HG02885 (cell line): ENCODE measurements around the gene TRPV2.

ENCODE experiments used
- ATAC-seq: cut with Tn5 transposase; IDR thresholded peaks from one replicate; pipeline ENCODE4 v1.9.1; 2021; ENCODE audit warnings: mild to moderate bottlenecking; ENCODE audit not compliant: unreplicated experiment, poor library complexity

The TRPV2 gene

DNA sequence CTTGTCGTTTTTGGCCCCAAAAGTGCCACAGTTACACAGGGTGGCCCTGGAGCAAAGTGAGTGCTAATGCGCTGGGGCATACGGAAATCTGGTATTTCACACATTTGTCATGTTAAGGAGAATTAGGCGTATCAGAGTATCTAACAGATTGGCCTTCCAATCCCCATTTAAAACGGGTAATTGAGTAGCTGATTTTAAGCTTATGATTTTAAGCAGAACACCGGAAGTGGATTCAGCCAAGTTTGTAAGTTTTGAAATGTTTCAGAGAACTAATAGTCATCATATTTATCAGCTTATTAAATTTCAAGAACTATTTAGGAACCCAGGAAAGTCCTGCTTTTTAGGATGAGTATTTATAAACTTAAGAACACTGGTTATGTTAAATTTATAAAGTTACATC, 57.2 kb downstream of the TRPV2 start:
- no peak for ATAC-seq

DNA sequence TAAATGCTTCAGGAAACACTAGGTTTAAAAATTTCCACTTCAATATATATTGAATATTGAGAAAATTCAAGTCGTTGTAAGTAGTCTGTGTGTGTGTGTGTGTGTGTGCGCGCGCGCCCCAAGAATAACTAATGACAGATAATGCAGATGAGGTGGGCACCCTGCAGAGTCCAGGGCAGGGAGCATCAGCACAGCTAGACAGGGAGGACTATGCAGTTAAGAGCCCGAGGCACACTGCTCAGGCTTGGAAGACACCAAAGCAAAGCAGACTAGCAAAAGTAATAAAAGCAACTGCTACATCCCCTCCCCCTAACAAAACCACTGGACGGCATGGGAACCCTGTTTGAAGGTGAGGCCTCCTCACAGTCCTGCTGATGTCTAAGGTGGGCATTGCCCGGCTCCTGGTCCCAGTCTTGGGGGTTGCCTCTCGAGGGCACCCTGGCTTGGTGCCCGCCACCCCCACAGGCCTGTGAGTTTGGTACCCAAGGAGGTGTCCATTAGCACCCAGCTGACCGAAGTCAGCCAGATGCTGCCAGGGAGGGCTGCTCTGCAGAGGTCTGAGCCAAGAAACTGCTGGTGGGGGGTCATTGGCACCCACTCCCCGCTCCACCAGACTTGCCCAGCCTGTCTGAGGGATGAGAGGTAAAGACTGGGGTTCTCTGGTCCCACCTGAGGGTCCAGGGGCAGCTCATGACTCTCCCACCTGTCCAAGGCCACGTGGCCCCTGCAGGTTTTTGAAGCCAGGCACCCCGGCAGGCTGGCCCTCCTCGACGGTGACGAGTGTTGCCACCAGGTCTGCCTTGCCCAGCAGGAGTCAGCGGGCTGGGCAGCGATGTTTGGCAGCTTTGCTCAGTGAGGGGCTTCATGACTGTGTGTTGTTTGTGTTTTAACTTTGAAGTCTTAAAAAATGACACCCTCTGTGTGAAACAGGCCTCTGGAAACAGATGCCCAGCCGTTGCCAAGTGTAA, 58.0 kb downstream of the TRPV2 start:
- ATAC-seq = no peak

DNA sequence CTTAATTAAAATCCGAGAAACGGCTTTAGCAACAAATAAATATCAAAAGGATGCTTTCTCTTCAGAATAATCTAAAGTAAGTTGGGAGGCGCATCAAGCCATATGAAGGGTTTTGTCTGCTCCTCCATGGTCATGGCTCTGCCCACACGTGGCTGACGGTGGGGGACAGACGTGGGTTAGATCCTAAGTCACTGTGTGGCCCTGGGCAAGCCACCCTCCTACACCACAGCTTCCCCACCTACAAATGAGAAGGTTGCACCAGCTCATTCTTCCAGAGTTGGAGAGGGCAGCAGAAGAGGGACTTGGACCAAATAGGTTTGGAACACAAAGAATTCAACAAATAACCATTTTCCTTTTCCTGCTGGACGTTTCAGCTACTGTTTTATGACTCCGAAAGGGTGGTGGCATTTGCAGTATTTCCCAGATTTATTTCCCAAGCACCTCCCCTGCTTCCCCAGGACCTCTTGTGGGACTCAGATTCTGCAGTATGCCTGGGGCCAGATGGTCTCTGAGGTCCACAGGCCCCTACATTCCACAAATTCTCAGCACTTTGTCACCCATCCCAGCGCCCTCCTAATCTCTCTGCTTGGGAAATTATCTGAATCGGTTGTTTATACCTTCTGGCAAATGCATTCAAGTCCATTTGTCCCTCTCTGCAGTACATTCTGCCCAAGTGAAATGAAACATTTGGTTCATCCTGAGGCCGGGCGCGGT, 58.8 kb downstream of the TRPV2 start:
- ATAC-seq = no peak

- ATAC-seq = no peak
These were observed 59.9 kb downstream of the TRPV2 start for GRCh38 chr17:16475179-16475704.

DNA sequence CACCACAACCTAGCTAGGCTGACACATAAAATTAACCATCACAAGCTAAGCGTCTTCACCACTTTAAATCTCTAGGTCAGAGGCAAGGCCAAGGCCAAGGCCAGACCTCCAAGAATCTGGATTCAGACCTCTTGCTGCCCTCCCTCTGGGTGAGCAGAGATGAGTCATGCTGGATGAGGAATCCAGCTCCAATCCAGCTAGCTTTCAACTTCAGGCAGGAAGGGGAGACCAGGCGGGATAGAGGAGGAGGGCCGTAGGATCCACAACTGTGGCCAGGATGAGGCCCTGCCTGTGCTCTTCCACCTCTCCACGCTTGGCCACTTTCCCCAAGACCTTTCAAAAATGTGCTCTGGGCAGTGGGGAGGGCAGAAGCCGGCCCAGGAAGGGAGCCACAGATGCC, 61.9 kb downstream of the TRPV2 start:
- ATAC-seq = no peak

GRCh38 chr17:16477666-16478065, 62.3 kb downstream of the TRPV2 start:
- no peak for ATAC-seq

GRCh38 chr17:16478649-16479048, 63.3 kb downstream of the TRPV2 start:
- ATAC-seq = no peak

- no peak for ATAC-seq
These were observed 63.9 kb downstream of the TRPV2 start for GRCh38 chr17:16479264-16479663.

GRCh38 chr17:16480995-16481394, 65.6 kb downstream of the TRPV2 start:
- no peak for ATAC-seq

GRCh38 chr17:16482253-16482652, 66.9 kb downstream of the TRPV2 start:
- no peak for ATAC-seq

GRCh38 chr17:16483021-16483645, 67.8 kb downstream of the TRPV2 start:
- no peak for ATAC-seq

- ATAC-seq = no peak
These were observed 69.2 kb downstream of the TRPV2 start for GRCh38 chr17:16484445-16485175.
